ENCODE results near the gene MAST4. TPM values are rescaled to one million over a fixed set of nuclear protein-coding genes. Genes with fewer than 3 reads are reported as not detected.

The MAST4 gene
- total and polyA plus RNA-seq, 4 donors, result 3.7 to 9.5 (median 6.5) TPM

GRCh38 chr5:66932457-66932856 is 336.3 kb downstream of the MAST4 start:
- Histone ChIP-seq H3K4me3 (ENCODE audit: low read depth in 1 of 3, low read length in 3 of 3) (no peak overlapping the region), H3K27me3 (ENCODE audit: control insufficient read depth in 4 of 4, insufficient read depth in 4 of 4, low read length in 3 of 4) (no peaks in the 10 kb centered on the region), H3K9ac (ENCODE audit: low read depth in 1 of 2, low read length in 2 of 2) (no peak overlapping the region), H3K36me3 (ENCODE audit: control insufficient read depth in 4 of 4, insufficient read depth in 3 of 4, low read depth in 1 of 4, low read length in 3 of 4) (no peaks in the 10 kb centered on the region), H3K9me3 (ENCODE audit: control insufficient read depth in 4 of 4, low read length in 3 of 4) (no peaks in the 10 kb centered on the region), H3K27ac (ENCODE audit: low read depth in 1 of 2, low read length in 2 of 2) (no peak overlapping the region), H3K4me1 (ENCODE audit: control insufficient read depth in 4 of 4, insufficient read depth in 4 of 4, low read length in 3 of 4) (no peaks in the 10 kb centered on the region)
- TF ChIP-seq REST (IDR thresholded peaks at IDR 0.05) (no peak), HNF4G (IDR thresholded peaks at IDR 0.05) (no peak), EGR1 (IDR thresholded peaks at IDR 0.05; ENCODE audit: low read depth in 2 of 2) (no peak)
- no peak for DNase-seq (ENCODE audit: low spot score)
- WGBS, result 87% methylated on average over 3 of the region's 3 CpGs

GRCh38 chr5:66933066-66933465 is 336.9 kb downstream of the MAST4 start:
- Histone ChIP-seq H3K4me3 (ENCODE audit: low read depth in 1 of 3, low read length in 3 of 3) (no peak overlapping the region), H3K9ac (ENCODE audit: low read depth in 1 of 2, low read length in 2 of 2) (no peak overlapping the region), H3K27ac (ENCODE audit: low read depth in 1 of 2, low read length in 2 of 2) (no peak overlapping the region), H3K9me3 (ENCODE audit: control insufficient read depth in 4 of 4, low read length in 3 of 4) (no peaks in the 10 kb centered on the region), H3K4me1 (ENCODE audit: control insufficient read depth in 4 of 4, insufficient read depth in 4 of 4, low read length in 3 of 4) (no peaks in the 10 kb centered on the region), H3K36me3 (ENCODE audit: control insufficient read depth in 4 of 4, insufficient read depth in 3 of 4, low read depth in 1 of 4, low read length in 3 of 4) (no peaks in the 10 kb centered on the region), H3K27me3 (ENCODE audit: control insufficient read depth in 4 of 4, insufficient read depth in 4 of 4, low read length in 3 of 4) (no peaks in the 10 kb centered on the region)
- 91% methylated on average over 1 of the region's 1 CpG for WGBS
- TF ChIP-seq YY1 (IDR thresholded peaks at IDR 0.05), result no peak
- no peak for TF ChIP-seq SP1 (IDR thresholded peaks at IDR 0.05)
- no peak for TF ChIP-seq REST (IDR thresholded peaks at IDR 0.05)
- no peak for TF ChIP-seq JUND (IDR thresholded peaks at IDR 0.05)
- TF ChIP-seq ATF3 (IDR thresholded peaks at IDR 0.05), result no peak
- no peak for TF ChIP-seq GABPA (IDR thresholded peaks at IDR 0.05 in 1 of 2, conservative IDR thresholded peaks at IDR 0.05 in 1 of 2)
- TF ChIP-seq EGR1 (IDR thresholded peaks at IDR 0.05; ENCODE audit: low read depth in 2 of 2), result no peak
- TF ChIP-seq FOXA2 (IDR thresholded peaks at IDR 0.05), result no peak
- TF ChIP-seq NR2F2 (IDR thresholded peaks at IDR 0.05), result no peak
- no peak for DNase-seq (ENCODE audit: low spot score)

- H3K4me3 ChIP-seq (ENCODE audit: low read depth in 1 of 3, low read length in 3 of 3), result no peak overlapping the region
- H3K27me3 ChIP-seq (ENCODE audit: control insufficient read depth in 4 of 4, insufficient read depth in 4 of 4, low read length in 3 of 4), result no peaks in the 10 kb centered on the region
- WGBS, result 92% methylated on average over 2 of the region's 2 CpGs
- H3K27ac ChIP-seq (ENCODE audit: low read depth in 1 of 2, low read length in 2 of 2), result no peak overlapping the region
- no peaks in the 10 kb centered on the region for H3K36me3 ChIP-seq (ENCODE audit: control insufficient read depth in 4 of 4, insufficient read depth in 3 of 4, low read depth in 1 of 4, low read length in 3 of 4)
- no peak for DNase-seq (ENCODE audit: low spot score)
- H3K9ac ChIP-seq (ENCODE audit: low read depth in 1 of 2, low read length in 2 of 2), result no peak overlapping the region
- H3K4me1 ChIP-seq (ENCODE audit: control insufficient read depth in 4 of 4, insufficient read depth in 4 of 4, low read length in 3 of 4), result no peaks in the 10 kb centered on the region
- H3K9me3 ChIP-seq (ENCODE audit: control insufficient read depth in 4 of 4, low read length in 3 of 4), result no peaks in the 10 kb centered on the region
- TF ChIP-seq TAF1 (conservative IDR thresholded peaks at IDR 0.05), result no peak
- TF ChIP-seq CTCF (IDR thresholded peaks at IDR 0.05; ENCODE audit: low read depth, low read length, missing input control), result no peak
- TF ChIP-seq NR2F2 (IDR thresholded peaks at IDR 0.05), result no peak
- TF ChIP-seq YY1 (IDR thresholded peaks at IDR 0.05), result no peak
- TF ChIP-seq SP1 (IDR thresholded peaks at IDR 0.05), result no peak
- TF ChIP-seq ATF3 (IDR thresholded peaks at IDR 0.05), result no peak
- TF ChIP-seq GABPA (IDR thresholded peaks at IDR 0.05 in 1 of 2, conservative IDR thresholded peaks at IDR 0.05 in 1 of 2), result no peak
- no peak for TF ChIP-seq FOXA1 (IDR thresholded peaks at IDR 0.05)
- no peak for TF ChIP-seq JUND (IDR thresholded peaks at IDR 0.05)
- no peak for TF ChIP-seq REST (IDR thresholded peaks at IDR 0.05)
- TF ChIP-seq EGR1 (IDR thresholded peaks at IDR 0.05; ENCODE audit: low read depth in 2 of 2), result no peak
These were observed 342.9 kb downstream of the MAST4 start for GRCh38 chr5:66939094-66939493.

Measured in liver (tissue), 9 donors.